HG02678 (cell line): Measurements from ENCODE around the gene GNAZ.

Experiments
- ATAC-seq: cut with Tn5 transposase; IDR thresholded peaks from one replicate; pipeline ENCODE4 v1.9.1; 2021; ENCODE audit warnings: mild to moderate bottlenecking, moderate library complexity; ENCODE audit not compliant: unreplicated experiment

Gene GNAZ

DNA sequence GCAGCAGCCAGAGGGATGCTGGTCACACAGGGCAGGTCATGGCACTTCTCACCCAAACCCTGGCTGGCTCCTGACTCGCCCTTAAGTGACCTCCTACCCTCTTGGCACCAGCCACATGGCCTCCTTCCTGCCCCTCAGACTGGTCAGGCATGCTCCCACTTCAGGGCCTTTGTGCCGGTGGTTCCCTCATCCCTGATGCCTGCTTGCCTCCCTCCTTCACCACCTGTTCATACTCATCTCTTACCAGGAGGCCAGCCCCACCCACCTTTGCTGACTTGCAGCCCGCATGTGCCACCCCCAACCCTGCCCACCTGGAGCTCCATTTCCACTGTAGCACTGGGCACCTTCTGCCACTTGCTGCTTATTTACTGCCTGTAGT, 20.1 kb downstream of the GNAZ start:
- ATAC-seq: no peak

- no peak for ATAC-seq
Measured at GRCh38 chr22:23091760-23092159, 21.4 kb downstream of the GNAZ start.

DNA sequence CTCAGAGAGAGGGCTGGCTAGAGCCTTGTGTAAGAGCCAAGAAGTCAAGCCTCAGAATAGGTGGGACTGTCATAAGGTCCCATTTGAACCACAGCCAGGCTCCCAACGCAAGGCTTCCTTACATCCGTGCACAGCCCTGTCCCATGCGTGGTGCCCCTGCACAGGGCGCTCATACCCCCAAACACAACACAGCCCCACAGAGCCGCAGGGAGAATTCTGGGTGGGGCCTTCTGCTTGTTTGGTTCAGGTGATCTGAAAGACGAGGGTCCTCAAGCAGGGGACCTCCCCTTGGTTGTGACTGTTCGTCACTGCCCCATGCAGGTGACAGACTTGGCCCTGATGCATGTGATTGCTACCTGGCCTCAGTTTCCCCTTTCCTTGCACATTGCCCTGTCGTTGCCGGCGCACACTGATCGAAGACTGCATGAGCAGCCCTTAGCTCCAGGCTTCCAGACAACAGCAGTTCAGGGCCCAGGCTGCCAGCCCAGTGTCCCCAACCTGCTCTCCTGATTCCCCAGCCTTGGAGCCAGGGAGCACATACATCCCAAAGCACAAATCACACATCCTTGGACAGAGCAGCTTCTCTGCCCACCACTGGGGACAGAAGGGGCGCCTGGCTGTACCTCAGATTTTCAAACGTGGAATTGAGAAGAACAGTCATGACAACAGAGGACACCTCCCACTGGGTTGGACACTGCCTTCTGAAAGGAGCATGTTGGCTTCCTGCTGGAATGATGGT, 22.1 kb downstream of the GNAZ start:
- ATAC-seq: no peak

DNA sequence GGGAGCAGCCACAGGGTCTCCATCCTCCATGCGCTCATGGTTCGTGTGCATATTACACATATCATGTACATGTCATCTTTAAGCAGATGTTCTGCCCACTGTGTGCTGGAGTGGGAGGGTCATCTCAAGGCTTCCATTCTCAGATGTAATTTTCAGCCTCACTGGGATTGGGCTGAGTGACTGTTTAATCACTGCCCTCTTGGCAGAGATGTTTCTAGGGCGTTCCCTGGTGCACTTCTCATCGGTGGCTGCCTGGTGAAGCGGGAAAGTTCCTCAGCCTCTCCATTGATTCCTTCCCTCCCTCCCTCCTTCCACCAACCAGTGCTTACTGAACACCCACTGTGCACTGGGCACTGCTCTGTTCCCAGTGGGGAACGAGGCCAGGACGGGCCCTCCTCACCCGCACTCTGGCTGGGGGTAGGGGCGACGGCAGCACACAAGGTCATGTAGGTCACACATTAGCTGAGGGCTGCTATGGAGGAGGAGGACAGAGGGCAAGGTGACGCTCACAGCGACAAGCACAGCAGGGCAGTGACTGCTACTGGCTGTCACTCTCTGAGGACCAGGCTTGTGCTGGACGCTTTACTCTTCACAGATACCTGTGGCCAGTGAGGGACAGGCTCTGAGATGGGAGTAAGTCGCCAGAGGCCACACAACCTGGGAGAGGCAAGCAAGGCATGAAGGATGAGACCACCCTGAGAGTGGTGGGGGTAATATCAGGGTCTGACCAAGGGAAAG, 22.9 kb downstream of the GNAZ start:
- ATAC-seq: no peak

- ATAC-seq: no peak
Measured at GRCh38 chr22:23094260-23094659, 23.9 kb downstream of the GNAZ start.

DNA sequence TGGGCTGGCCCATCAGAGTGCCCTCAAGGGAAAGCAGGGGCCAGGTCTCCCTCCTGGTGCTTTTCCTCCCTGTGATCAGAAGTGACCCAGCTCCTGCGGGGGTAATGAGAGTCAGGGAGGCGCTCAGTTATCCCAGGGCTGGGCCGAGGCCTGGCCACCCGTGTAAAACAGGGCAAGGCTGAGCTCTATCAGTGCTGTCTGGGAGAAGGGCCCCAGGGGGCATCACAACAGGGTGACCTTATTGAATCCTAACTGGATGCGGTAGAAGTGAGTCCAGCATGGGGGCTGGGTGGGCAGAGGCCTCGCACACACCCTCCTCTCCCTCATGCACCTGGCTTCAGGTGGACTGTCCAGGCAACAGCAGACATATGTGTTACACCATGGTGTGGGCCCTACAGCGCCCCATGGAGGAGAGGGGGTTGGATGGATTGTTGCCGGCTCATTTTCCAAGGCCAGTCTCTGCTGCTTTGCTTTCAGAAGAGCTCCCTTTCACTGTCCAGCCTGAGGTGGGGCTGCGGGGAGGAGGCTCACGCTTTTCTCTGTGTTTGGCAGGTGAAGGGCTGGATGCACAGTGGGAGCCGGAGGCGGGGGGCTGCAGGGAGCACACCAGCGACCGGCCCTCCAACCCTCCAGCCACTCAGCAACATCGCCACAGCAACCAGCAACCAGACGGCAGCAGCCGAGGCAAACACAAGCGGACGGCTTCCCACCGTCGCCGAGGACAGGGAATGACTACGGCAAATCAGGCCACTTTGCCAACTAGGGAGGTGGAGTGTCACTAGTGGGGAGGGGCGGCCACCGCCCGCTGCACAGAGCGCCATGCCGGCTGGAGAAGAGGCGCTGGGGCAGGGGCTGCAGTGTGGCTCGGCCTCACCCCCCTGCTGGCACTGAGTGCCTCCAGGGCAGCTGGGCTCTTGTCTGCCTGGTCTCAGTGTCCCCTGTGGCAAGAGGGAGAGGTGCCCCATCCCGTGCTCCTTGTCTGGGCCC, 24.7 kb downstream of the GNAZ start:
- ATAC-seq: no peak

DNA sequence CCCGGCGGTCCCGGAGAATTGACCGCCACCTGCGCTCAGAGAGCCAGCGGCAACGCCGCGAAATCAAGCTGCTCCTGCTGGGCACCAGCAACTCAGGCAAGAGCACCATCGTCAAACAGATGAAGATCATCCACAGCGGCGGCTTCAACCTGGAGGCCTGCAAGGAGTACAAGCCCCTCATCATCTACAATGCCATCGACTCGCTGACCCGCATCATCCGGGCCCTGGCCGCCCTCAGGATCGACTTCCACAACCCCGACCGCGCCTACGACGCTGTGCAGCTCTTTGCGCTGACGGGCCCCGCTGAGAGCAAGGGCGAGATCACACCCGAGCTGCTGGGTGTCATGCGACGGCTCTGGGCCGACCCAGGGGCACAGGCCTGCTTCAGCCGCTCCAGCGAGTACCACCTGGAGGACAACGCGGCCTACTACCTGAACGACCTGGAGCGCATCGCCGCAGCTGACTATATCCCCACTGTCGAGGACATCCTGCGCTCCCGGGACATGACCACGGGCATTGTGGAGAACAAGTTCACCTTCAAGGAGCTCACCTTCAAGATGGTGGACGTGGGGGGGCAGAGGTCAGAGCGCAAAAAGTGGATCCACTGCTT, 25.5 kb downstream of the GNAZ start:
- no peak for ATAC-seq

DNA sequence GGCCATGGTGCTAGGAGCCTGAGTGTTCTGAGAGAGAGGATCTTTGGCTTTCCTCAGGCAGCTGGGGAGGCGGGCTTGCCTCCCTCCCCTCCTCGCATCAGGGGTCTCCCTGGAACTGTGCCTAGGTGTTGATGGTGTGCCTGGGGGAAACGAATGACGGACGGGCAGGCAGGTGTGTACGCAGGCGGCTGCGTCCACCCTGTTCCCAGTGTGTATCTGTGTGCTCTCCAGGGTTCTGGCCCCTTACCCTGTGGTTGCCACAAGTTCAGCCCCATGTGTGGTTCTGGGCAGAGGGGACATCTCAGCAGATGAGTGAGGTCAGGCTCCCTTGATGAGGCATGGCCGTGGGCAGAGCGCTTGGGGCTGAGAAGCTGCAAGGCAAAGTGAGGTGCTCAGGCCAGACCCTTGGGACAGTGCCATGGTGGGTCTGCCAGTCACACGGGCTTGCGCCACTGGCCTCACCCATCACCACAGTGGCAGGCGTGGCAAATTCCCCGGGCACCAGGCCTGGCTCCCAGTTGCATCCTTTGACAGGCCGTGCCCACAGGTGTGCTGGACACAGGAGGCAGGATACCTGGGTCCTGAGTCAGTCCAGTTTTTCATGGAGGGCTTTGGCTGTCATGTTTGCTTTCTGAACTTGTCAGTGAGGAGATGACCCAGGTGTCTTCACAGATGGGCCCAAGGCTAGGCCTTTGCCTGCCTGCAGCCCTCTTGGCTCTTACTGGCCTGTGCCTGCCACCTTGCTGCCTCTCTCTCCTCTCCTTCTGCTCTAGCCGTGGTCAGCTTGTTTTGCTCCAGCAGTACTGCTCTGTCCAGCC, 27.3 kb downstream of the GNAZ start:
- no peak for ATAC-seq

- no peak for ATAC-seq
Measured at GRCh38 chr22:23098230-23098705, 27.9 kb downstream of the GNAZ start.

DNA sequence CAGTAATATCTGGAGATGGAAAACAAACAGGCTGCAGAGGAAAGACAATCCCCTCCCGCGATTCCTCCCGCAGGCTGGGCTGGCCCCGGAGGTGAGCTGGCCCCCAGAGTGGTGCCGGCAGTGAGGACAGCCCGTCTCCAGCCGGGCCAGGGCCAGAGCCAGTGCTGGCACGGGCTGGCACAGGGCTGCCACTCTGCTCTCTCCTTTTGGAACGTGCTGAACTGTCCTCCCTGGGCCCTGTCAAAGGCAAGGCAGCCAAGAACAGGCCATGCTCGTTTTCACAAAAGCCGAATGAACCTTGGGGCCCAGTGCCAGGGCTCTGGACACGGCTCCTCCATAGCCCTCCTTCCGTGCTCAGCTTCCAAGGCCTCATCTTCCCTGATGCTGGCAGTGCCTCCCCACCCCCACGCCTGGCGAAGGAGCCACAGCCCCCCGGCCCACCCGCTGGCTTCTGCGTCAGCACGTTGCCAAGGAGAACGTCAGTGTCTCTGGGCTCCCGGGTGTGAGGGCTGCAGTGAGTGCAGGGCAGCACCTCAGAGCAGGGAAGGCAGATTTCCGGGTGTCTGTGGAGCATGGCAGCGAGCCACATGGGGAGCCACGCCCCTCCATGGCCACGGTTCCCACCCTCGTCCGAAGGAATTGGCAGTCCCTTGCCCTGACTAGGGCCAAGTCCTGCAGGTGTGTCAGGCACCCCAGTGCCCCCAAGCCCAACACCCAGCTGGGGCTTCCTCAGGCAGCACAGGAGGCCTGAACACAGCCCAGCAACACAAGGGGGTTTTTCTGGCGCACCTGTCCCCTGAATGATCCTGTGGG, 28.6 kb downstream of the GNAZ start:
- no peak for ATAC-seq

DNA sequence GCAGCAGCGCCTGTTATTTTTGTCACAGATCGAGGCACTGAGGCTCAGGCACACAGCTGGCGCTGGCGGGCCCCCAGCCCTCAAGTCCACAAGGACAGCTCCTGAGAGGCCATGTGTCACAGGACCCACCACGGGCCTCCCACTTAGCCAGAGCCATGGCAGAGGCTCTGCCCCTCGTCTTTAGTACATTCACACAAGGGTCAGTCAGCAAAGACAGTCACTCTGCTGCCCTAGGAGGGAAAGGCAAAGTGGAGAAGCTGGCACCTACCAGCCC, 29.1 kb downstream of the GNAZ start:
- ATAC-seq: no peak

GRCh38 chr22:23100124-23100801, 29.9 kb downstream of the GNAZ start:
- no peak for ATAC-seq

DNA sequence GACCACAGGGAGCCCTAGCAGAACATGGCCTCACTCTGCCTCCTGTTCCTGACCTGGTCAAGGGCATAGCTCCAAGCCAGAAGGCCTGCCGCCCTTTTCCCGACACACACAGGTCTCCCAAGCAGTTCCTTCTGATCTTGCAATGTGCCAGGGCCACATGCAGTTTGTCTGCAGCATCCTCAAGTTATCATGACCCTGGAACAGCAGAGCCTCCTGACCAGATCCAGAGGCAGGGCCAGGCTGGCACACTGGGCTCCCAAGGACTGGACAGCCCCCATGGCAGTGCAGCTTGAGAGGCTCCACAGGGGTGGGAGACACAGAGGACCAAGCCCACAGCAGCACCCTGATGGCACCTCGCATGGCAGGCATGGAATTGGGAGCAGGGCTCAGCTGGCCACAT, 31.2 kb downstream of the GNAZ start:
- no peak for ATAC-seq

DNA sequence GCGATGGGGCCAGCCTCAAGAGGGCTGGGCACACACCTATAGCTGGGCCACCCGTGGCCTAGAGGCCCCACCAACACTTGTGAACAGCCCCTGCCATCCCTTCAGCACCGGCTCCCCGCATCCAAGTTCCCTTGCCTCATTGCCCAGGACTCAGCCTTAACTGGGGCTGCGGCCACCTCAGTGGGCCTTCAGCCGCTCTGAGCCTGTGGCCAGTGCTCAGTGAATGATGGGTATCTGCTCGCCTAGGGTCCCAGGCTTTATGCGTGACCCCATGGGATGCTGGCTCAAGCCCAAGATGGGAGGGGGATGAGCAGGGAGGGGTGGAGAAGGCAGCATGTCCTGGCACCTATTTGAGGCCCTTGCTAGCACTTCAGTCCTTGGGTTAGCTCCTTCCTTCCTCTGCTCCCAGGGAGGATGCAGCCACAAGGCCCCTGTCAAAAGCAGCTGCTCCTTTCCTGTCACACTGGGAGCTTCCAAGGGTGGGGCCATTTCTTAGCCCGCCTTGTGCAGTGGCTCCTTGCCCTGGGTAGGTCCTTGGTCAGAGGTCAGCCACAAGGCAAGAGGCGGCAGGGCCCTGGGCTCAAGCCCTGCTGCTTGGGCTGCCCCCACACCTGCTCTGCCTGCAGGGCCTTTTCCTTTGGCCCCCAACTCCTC, 31.8 kb downstream of the GNAZ start:
- no peak for ATAC-seq

DNA sequence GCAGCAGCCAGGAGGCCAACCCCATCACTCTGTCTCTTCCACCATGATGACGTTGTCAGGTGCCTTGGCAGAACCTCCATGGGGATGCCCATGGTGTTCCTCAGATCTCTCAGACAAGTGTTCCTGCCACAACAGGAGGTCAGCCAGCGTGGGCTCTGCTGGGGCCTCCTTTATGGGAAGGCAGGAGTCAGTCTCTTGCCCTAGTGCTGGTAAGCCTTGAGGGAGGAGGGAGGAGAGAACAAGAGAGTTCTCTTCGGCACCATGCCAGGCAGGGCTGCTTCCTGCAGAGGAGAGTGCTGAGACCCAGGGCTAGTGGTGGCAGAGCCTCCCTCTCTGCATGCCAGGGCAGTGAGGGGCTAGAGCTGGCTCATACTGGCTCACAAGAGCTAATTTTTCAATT, 32.5 kb downstream of the GNAZ start:
- ATAC-seq: no peak

GRCh38 chr22:23103199-23103954, 33.1 kb downstream of the GNAZ start:
- no peak for ATAC-seq

GRCh38 chr22:23104187-23104971, 34.1 kb downstream of the GNAZ start:
- ATAC-seq: no peak
